Measurements from ENCODE around the gene ZNF492. TPM values are rescaled to one million over a fixed set of nuclear protein-coding genes. Genes with fewer than 3 reads are reported as not detected.
"Not testable (repeated sequence)": the region's sequence is repeated elsewhere in the genome, so short reads cannot be mapped to it uniquely, and the experiment has no call there.

The ZNF492 gene
- 1.2 TPM for total RNA-seq
- polyA plus RNA-seq = under 1 TPM; 0.05 to 0.20 (median 0.14) TPM

- peak within 1 kb of the TSS; percentile 5 for H3K27ac ChIP-seq (ENCODE audit: insufficient read depth, low read length, poor library complexity, severe bottlenecking)
- not testable (repeated sequence) for H3K9me3 Mint-ChIP-seq; H3K9me3 ChIP-seq (ENCODE audit: control insufficient read depth in 2 of 2, low read length in 2 of 2); H3K4me1 ChIP-seq (ENCODE audit: control insufficient read depth, insufficient read depth, low read length, poor library complexity, severe bottlenecking); H3K36me3 ChIP-seq (ENCODE audit: control insufficient read depth, insufficient read depth, low read length); H3K27me3 ChIP-seq (ENCODE audit: control insufficient read depth, insufficient read depth, low read length); H3K36me3 Mint-ChIP-seq; H3K27me3 Mint-ChIP-seq
- peak within 1 kb of the TSS; percentile 52 to 91 (median 89) for H3K27ac Mint-ChIP-seq
- H3K4me3 Mint-ChIP-seq = peak within 1 kb of the TSS; percentile 90 to 95 (median 93)
- H3K4me1 Mint-ChIP-seq = peaks cover 0 to 17% (median 6%) of the 10 kb centered on the region in 4 donors
- DNase-seq (peak; percentile 73 to 88 (median 84)), ATAC-seq (ENCODE audit: low read depth in 2 of 2) (peak; percentile 96 to 97)
- H3K4me3 ChIP-seq (ENCODE audit: low read depth, low read length) = peak within 1 kb of the TSS; percentile 75
Measured at GRCh38 chr19:22633706-22634449, at the start of gene ZNF492. Gene ZNF492 (plus strand): TSS chr19:22634324. CDS start chr19:22653400, 19,076 bp downstream.

- Histone ChIP-seq H3K27me3 (ENCODE audit: control insufficient read depth, insufficient read depth, low read length) (no peaks in the 10 kb centered on the region), H3K4me1 (ENCODE audit: control insufficient read depth, insufficient read depth, low read length, poor library complexity, severe bottlenecking) (no peaks in the 10 kb centered on the region), H3K9me3 (ENCODE audit: control insufficient read depth in 2 of 2, low read length in 2 of 2) (peaks cover 4 to 33% of the 10 kb centered on the region in 2 experiments), H3K27ac (ENCODE audit: insufficient read depth, low read length, poor library complexity, severe bottlenecking) (no peak overlapping the region), H3K36me3 (ENCODE audit: control insufficient read depth, insufficient read depth, low read length) (no peaks in the 10 kb centered on the region), H3K4me3 (ENCODE audit: low read depth, low read length) (no peak overlapping the region)
- Mint-ChIP-seq H3K9me3 (peaks cover 0 to 32% (median 9%) of the 10 kb centered on the region in 7 donors), H3K27me3 (no peaks in the 10 kb centered on the region), H3K27ac (no peak overlapping the region), H3K4me3 (no peak overlapping the region), H3K36me3 (no peaks in the 10 kb centered on the region), H3K4me1 (peaks cover 0 to 4% (median 0%) of the 10 kb centered on the region in 4 donors)
- ATAC-seq (ENCODE audit: low read depth in 2 of 2) (no peak), DNase-seq (no peak)
Measured at GRCh38 chr19:22595422-22595821, 38.7 kb upstream of the ZNF492 start.

- peaks cover 0 to 4% (median 0%) of the 10 kb centered on the region in 4 donors for H3K4me1 Mint-ChIP-seq
- no peaks in the 10 kb centered on the region for H3K27me3 Mint-ChIP-seq
- DNase-seq = no peak
- no peak for ATAC-seq (ENCODE audit: low read depth in 2 of 2)
- H3K4me3 Mint-ChIP-seq = no peak overlapping the region
- H3K4me3 ChIP-seq (ENCODE audit: low read depth, low read length) = no peak overlapping the region
- no peaks in the 10 kb centered on the region for H3K36me3 Mint-ChIP-seq
- no peaks in the 10 kb centered on the region for H3K27me3 ChIP-seq (ENCODE audit: control insufficient read depth, insufficient read depth, low read length)
- H3K9me3 Mint-ChIP-seq = peaks cover 0 to 32% (median 11%) of the 10 kb centered on the region in 7 donors
- no peak overlapping the region for H3K27ac Mint-ChIP-seq
- no peaks in the 10 kb centered on the region for H3K36me3 ChIP-seq (ENCODE audit: control insufficient read depth, insufficient read depth, low read length)
- H3K4me1 ChIP-seq (ENCODE audit: control insufficient read depth, insufficient read depth, low read length, poor library complexity, severe bottlenecking) = no peaks in the 10 kb centered on the region
- peaks cover 4 to 38% of the 10 kb centered on the region in 2 experiments for H3K9me3 ChIP-seq (ENCODE audit: control insufficient read depth in 2 of 2, low read length in 2 of 2)
- H3K27ac ChIP-seq (ENCODE audit: insufficient read depth, low read length, poor library complexity, severe bottlenecking) = no peak overlapping the region
Measured at GRCh38 chr19:22595918-22596341, 38.2 kb upstream of the ZNF492 start.

GRCh38 chr19:22600690-22601648 lies 33.2 kb upstream of the ZNF492 start:
- H3K36me3 Mint-ChIP-seq = no peaks in the 10 kb centered on the region
- Histone ChIP-seq H3K9me3 (ENCODE audit: control insufficient read depth in 2 of 2, low read length in 2 of 2) (peaks cover 4 to 47% of the 10 kb centered on the region in 2 experiments), H3K4me1 (ENCODE audit: control insufficient read depth, insufficient read depth, low read length, poor library complexity, severe bottlenecking) (no peaks in the 10 kb centered on the region), H3K36me3 (ENCODE audit: control insufficient read depth, insufficient read depth, low read length) (no peaks in the 10 kb centered on the region), H3K27me3 (ENCODE audit: control insufficient read depth, insufficient read depth, low read length) (no peaks in the 10 kb centered on the region), H3K27ac (ENCODE audit: insufficient read depth, low read length, poor library complexity, severe bottlenecking) (no peak overlapping the region), H3K4me3 (ENCODE audit: low read depth, low read length) (no peak overlapping the region)
- H3K4me3 Mint-ChIP-seq = peak overlapping the region in 1 of 4 donors; percentile 61
- no peaks in the 10 kb centered on the region for H3K4me1 Mint-ChIP-seq
- DNase-seq = no peak
- no peak for ATAC-seq (ENCODE audit: low read depth in 2 of 2)
- H3K27ac Mint-ChIP-seq = peak overlapping the region in 1 of 3 donors; percentile 20
- no peaks in the 10 kb centered on the region for H3K27me3 Mint-ChIP-seq
- peaks cover 0 to 29% (median 6%) of the 10 kb centered on the region in 7 donors for H3K9me3 Mint-ChIP-seq

- no peaks in the 10 kb centered on the region for H3K36me3 ChIP-seq (ENCODE audit: control insufficient read depth, insufficient read depth, low read length)
- Mint-ChIP-seq H3K27me3 (no peaks in the 10 kb centered on the region), H3K4me1 (no peaks in the 10 kb centered on the region), H3K4me3 (no peak overlapping the region), H3K27ac (no peak overlapping the region), H3K9me3 (peaks cover 0 to 29% (median 11%) of the 10 kb centered on the region in 7 donors), H3K36me3 (no peaks in the 10 kb centered on the region)
- peaks cover 5 to 52% of the 10 kb centered on the region in 2 experiments for H3K9me3 ChIP-seq (ENCODE audit: control insufficient read depth in 2 of 2, low read length in 2 of 2)
- DNase-seq (no peak), ATAC-seq (ENCODE audit: low read depth in 2 of 2) (no peak)
- H3K27ac ChIP-seq (ENCODE audit: insufficient read depth, low read length, poor library complexity, severe bottlenecking) = no peak overlapping the region
- no peak overlapping the region for H3K4me3 ChIP-seq (ENCODE audit: low read depth, low read length)
- no peaks in the 10 kb centered on the region for H3K27me3 ChIP-seq (ENCODE audit: control insufficient read depth, insufficient read depth, low read length)
- no peaks in the 10 kb centered on the region for H3K4me1 ChIP-seq (ENCODE audit: control insufficient read depth, insufficient read depth, low read length, poor library complexity, severe bottlenecking)
Measured at GRCh38 chr19:22601906-22602630, 32.1 kb upstream of the ZNF492 start.

GRCh38 chr19:22602631-22603272 lies 31.4 kb upstream of the ZNF492 start:
- Histone ChIP-seq H3K27me3 (ENCODE audit: control insufficient read depth, insufficient read depth, low read length) (no peaks in the 10 kb centered on the region), H3K36me3 (ENCODE audit: control insufficient read depth, insufficient read depth, low read length) (no peaks in the 10 kb centered on the region), H3K27ac (ENCODE audit: insufficient read depth, low read length, poor library complexity, severe bottlenecking) (no peak overlapping the region), H3K4me3 (ENCODE audit: low read depth, low read length) (no peak overlapping the region), H3K4me1 (ENCODE audit: control insufficient read depth, insufficient read depth, low read length, poor library complexity, severe bottlenecking) (no peaks in the 10 kb centered on the region), H3K9me3 (ENCODE audit: control insufficient read depth in 2 of 2, low read length in 2 of 2) (peaks cover 4 to 52% of the 10 kb centered on the region in 2 experiments)
- no peak overlapping the region for H3K27ac Mint-ChIP-seq
- DNase-seq = no peak
- no peaks in the 10 kb centered on the region for H3K27me3 Mint-ChIP-seq
- H3K36me3 Mint-ChIP-seq = no peaks in the 10 kb centered on the region
- ATAC-seq (ENCODE audit: low read depth in 2 of 2) = no peak
- peaks cover 0 to 26% (median 11%) of the 10 kb centered on the region in 7 donors for H3K9me3 Mint-ChIP-seq
- no peak overlapping the region for H3K4me3 Mint-ChIP-seq
- H3K4me1 Mint-ChIP-seq = no peaks in the 10 kb centered on the region
